ENCODE data around the gene HACE1.
"Not testable (repeated sequence)": the region's sequence is repeated elsewhere in the genome, so short reads cannot be mapped to it uniquely, and the experiment has no call there.

Gene HACE1, protein sequence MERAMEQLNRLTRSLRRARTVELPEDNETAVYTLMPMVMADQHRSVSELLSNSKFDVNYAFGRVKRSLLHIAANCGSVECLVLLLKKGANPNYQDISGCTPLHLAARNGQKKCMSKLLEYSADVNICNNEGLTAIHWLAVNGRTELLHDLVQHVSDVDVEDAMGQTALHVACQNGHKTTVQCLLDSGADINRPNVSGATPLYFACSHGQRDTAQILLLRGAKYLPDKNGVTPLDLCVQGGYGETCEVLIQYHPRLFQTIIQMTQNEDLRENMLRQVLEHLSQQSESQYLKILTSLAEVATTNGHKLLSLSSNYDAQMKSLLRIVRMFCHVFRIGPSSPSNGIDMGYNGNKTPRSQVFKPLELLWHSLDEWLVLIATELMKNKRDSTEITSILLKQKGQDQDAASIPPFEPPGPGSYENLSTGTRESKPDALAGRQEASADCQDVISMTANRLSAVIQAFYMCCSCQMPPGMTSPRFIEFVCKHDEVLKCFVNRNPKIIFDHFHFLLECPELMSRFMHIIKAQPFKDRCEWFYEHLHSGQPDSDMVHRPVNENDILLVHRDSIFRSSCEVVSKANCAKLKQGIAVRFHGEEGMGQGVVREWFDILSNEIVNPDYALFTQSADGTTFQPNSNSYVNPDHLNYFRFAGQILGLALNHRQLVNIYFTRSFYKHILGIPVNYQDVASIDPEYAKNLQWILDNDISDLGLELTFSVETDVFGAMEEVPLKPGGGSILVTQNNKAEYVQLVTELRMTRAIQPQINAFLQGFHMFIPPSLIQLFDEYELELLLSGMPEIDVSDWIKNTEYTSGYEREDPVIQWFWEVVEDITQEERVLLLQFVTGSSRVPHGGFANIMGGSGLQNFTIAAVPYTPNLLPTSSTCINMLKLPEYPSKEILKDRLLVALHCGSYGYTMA

DNA sequence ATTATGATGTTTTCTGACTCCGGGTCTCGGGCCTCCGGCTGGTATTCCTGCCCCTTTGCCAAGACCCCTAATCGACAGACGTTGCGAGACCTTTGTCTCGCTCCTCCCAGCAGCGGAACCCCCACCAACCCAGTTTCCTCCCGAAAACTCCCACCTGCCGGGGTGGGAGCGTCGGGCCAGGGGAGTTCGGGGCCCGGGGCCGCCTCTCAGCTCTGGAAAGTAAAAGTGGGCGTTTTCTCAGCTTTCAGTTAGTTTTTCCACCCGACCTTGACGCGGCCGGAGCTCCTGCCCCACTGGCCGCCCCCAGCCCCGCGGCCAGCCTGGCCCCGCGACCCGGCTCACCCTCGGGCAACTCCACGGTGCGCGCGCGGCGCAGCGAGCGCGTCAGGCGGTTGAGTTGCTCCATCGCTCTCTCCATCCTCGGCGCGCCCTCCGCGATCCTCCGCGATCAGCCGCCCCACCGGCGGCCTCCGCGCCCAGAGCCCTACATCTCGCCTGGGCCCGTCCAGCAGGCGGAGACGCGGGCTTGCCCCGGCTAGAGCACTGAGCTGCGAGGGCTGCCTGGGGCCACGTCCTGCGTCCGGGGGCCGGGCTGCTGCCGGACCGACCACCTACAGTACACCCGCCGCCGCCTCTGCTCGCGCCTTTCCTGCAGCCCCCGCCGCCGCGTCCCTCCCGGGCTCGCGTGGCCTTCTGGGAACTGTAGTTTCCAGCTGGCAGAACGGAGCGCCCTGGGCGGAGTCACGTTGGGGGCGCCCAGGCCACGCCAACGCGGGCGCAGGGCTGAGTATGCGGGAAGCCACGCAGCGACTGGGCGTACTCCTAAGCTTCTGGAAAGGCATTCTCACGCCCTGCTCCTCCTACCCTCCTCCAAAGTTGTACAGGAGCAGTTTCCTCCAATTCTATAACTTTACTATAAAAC, at the start of gene HACE1:
TSS of gene HACE1 (minus strand) at position 695 of the 922 bp plus-strand sequence. CDS start at position 418, 277 bp downstream.
- peak; percentile 75 to 81 for DNase-seq (ENCODE audit: low read depth in 2 of 2)

DNA sequence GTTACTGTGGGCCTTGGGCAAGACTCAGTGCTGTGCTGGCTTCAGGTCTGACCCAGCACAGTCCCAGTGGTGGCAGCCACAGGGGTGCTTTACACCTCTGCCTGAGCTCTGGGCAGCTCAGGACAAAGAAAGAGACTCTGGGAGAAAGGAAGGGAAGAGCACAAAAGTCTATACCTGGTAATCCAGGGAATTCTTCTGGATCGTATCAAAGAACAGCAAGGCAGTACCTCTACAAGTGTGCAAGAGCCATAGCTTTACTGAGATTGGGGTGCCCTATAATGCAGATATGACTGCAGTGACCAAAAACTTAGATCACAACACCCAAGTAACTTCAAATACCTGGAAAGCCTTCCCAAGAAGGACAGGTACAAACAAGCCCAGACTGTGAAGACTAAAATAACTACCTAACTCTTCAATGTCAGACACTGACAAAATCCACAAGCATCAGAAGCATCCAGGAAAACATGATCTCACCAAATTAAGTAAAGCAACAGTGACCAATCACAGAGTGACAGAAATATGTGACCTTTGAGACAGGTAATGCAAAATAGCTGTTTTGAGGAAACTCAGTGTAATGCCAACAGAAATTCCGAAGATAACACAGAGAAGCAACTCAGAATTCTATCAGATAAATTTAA, 49.3 kb upstream of the HACE1 start:
- DNase-seq (ENCODE audit: low read depth in 2 of 2) = no peak

DNA sequence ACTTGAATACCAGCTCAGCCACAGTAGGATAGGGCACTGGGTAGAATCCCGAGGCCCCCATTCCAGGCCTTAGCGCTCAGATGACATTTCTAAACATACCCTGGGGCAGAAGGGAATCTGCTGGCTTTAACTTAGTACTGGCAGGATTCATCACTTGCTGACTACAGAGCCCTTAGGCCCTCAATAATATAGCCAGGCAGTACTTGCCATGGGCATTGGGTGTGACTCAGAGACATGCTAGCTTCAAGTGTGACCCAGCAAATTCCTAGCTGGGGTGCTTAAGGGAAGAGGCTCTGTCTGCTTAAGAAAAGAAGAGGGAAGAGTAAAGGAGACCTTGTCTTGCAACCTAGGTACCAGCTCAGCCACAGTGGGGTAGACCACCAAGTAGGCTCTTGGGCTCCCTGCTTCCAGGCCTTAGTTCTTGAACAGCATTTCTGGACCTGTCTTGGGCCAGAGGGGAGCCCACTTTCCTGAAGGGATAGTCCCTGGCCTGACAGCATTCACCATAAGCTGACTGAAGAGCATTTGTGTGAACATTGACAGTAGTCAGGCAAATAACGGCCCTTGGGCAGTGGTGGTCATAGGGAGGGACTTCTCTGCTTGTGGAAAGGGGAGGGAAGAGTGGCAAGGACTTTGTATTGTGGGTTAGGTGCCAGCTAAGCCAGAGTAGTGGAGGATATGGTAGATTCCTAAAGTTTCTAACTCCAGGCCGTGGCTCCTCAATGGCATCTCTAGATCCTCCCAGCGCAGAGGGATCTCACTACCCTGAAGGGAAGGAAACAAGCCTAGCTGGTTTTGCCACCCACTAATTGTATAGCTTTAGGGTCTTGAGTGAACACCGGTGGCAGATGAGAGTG, 48.5 kb upstream of the HACE1 start:
- no peak for DNase-seq (ENCODE audit: low read depth in 2 of 2)

DNA sequence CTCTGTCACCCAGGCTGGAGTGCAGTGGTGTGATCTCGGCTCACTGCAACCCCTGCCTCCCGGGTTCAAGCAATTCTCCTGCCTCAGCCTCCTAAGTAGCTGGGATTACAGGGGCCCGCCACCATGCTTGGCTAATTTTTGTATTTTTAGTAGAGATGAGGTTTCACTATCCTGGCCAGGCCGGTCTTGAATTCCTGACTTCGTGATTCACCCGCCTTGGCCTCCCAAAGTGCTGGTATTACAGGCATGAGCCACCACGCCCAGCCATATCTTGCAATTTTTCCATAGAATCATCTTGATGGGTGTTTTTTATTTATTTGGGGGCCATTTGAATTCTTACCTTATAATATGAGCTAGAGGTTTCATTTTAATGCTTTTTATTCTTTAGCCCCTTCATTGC, 39.2 kb upstream of the HACE1 start:
- not testable (repeated sequence) for DNase-seq (ENCODE audit: low read depth in 2 of 2)

DNA sequence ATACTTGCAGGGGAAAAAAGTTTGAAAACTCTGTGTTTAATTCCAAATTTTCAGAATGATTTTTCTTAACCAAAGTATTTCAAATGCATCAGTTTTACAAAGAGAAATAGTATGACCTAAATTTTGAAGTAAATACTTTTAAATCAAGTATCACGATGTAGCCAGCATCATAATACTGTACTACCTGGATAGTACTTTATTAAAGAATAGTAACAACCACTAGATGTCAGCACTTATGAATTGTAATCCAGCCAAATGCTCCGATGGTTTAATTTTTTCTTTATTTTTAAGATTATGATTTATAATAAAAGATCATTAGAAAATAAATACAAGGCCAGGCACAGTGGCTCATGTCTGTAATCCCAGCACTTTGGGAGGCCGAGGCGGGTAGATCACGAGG, 37.2 kb upstream of the HACE1 start:
- no peak for DNase-seq (ENCODE audit: low read depth in 2 of 2)

DNA sequence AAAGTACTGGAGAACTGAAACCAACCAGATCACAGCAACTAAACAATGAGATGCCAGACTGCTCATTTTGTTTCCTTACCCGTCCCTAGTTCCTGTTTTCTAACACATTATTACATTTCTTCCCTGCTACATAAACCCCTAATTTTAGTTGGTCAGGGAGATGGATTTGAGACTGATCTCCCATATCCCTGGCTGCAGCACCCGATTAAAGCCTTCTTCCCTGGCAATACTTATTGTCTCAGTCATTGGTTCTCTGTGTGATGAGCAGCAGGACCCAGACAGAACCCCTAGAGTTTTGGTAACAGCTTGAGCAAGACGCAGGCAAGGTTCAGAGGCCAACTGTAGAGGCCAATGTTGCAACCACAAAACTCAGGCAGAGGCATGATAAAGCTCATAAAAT, 28.3 kb upstream of the HACE1 start:
- DNase-seq (ENCODE audit: low read depth in 2 of 2) = no peak

DNA sequence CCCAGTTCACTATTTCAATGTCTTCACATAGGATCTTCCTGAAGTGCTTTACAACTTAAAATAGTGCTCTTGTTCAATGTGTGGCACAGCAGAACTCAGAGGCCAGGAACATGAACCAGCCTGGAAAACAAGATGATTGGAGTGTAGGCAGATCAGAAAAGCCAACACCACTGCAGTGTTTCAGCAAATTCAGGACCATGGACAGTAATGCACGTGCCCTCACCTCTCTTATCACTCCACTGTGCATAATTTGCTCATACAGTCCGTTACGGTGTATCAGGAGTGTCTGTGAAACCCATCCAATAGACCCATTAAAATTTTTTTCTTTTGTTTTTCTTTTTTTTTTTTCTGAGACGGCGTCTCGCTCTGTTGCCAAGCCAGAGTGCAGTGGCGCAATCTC, 27.6 kb upstream of the HACE1 start:
- DNase-seq (ENCODE audit: low read depth in 2 of 2) = peak; percentile 18 to 21

DNA sequence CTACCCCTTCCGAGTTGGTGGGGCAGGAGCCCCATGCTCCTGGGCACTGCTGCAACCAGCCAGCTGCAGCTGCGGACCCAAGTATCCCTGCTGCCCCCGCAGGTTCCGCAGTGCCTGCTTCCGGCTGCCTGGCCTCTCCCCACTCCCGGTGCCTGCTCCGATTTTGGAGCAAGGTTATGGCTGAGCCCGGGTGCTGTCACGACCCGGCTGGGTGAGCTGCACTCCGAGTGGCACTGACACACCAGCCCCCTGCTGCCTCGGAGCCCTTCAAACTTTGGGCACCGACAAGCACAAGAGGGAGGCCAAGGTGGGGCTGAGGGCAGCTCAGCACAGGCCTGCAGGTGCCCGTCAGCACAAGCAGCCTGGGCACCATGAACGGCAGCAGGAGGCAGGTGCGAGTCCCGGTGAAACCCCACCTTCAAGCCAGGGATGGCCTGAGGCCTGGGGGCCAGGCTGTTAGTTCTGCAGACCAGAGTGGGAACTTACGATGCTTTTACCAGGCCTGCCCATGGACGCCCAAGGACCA, 25.9 kb upstream of the HACE1 start:
- no peak for DNase-seq (ENCODE audit: low read depth in 2 of 2)

DNA sequence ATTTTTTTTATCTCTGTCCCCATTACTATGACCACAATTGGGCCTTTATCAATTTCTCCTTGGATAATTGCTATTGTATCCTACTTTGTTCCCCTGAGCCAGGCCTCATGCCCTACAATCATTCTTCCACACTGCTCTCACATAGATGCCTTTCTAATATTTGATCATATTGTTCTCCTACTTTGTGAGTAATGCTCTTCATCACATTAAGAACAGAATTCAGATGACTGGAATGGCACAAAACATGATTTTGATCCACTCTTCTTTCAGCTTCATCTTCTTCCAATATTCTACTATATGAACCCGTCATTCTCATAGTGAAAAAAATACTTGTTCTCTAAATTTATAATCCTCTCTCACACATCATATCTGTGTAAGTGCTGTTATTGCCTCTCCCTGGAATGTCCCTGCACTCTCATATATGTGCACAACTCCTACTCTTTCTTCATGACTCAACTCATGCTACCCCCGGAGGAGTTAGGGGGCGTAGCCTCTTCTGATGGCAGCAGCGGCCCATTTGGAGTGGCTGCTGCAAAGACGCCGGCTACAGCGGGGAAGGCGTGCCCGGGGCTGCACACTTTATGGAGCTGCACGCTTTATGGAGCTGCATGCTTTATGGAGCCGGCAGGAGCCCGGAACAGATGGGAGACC, 25.3 kb upstream of the HACE1 start:
- DNase-seq (ENCODE audit: low read depth in 2 of 2) = no peak

DNA sequence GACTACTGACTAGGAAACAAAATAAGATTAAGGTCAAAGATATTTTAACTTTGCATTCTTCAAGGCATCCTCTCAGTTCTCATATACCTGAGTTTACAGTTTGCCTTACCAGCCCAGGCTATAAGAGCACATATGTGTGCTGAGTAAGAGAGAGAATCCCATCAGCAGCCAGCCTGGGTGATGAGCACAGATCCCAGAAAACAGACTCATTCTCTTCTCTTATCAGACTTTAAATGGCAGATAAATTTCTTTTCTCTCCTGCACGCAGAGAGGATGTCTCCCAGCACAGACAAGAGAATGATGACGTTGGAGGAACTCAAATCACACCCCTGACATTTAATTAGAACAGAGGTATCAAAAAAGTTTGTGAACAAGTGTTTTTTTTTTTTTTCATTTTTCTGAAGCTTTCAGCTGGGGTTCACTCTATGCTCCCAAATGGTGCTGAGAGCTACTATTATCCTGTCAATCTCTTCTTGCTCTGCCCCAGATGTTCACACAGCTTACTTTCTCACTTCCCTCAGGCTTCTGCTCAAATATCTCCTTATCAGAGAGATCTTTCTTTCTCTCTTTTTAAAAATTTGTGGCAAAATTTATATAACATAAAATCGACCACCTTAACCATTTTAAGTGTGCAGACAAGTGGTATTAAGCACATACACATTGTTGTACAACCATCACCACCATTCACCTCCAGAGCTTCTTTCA, 22.4 kb upstream of the HACE1 start:
- DNase-seq (ENCODE audit: low read depth in 2 of 2) = no peak

DNA sequence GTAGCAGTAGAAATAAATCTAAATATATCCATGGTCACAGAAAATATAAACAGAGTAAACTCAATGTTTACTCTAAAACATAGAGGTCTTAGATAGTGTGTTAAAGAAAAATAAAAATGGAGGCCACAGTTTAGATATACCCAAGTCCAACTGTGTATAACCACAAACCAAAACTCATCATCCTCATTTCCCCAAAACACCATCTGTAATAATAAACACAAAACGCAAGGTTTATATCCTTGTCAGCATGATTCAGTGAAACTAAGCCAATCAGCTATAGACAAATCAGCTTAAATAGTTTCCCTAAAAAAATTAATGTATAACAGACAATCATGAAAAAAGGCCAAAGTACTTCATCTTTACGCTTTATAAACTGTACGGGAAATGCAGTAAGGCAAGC, 2.7 kb upstream of the HACE1 start:
- DNase-seq (ENCODE audit: low read depth in 2 of 2) = peak; percentile 45 to 47

DNA sequence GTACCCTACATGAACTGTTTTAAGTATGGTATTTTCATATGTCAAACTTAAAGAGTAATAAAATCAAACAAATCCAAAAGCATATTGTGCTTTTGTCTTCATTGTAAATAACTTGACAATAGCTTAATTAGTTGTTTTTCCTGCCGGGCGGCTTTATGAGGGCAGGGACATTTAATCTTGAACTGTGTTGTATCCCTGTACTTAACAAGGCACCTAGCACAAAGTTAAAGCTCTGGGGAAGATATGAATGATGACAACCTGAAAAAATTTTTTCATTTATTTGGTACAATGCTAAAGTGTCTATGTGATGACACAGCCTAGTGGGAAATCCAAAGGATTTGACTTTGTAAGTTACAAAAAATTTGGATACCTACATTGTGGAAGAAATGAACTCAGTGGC, 502 bp upstream of the HACE1 start:
- no peak for DNase-seq (ENCODE audit: low read depth in 2 of 2)

DNA sequence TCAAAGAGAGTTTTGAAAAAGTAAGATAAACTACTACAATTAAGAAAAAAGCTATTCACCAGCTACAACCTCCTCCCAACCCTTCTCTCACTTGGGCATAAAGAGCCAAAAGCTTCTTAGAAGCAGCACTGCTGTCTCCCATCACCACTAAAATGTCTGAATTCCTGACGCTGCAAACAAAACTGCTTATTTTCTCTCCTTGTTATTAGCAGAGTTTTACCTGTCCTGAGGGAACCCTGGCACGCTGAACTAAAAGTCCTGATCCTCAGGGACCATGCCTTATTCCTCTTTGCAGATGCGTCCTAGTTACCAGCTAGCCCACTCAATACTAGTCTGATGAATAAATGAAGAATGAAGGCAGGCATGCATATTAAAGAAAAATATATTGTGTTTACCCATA, 1.1 kb downstream of the HACE1 start:
- DNase-seq (ENCODE audit: low read depth in 2 of 2) = no peak

DNA sequence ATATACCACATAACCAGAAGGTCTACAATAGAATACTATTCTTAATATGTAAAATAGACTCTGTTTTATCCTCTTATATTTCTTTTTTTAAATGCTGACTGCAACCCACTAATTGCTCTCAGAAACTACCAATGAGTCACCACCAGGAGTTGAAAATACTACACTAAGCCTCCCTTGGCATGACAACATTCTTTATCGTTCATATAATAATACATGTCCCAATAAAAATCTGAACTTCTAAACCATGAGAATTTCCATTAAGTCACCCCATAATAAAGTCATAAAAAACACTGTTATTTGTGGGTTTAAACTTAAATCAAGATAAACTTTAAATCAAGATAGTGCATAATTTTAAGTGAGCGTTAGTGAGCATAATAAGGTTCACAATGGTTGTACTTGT, 4.2 kb downstream of the HACE1 start:
- peak; percentile 12 to 23 for DNase-seq (ENCODE audit: low read depth in 2 of 2)

DNA sequence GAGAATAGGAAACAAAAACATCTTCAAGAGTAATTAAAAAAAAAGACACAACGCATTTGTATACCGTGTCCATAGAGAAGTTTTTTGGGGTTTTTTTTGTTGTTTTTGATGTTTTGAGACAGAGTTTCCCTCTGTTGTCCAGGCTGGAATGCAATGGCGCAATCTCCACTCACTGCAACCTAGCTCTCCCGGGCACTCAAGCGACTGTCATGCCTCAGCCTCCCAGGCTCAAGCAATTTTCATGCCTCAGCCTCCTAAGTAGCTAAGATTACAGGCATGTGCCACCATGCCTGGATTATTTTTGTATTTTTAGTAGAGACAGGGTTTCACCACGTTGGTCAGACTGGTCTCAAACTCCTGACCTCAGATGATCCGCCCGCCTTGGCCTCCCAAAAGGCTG, 12.0 kb downstream of the HACE1 start:
- DNase-seq (ENCODE audit: low read depth in 2 of 2) = not testable (repeated sequence)

DNA sequence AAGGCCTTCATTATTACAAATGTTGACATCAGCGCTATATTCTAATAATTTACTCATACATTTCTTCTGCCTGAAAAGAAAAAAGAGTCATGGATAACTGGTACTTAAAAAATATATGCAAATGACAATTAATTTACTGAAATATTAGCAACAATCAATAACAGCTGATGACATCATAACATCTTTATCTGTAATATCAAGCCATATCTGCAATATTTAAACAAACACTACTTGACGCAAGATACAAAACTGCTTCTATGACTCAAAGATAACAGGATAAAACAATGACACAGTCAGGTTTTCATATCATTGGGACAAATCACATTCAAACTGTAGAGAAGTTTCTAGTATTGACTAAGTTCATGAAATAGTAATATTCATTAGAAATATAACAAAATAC, 16.5 kb downstream of the HACE1 start:
- no peak for DNase-seq (ENCODE audit: low read depth in 2 of 2)

DNA sequence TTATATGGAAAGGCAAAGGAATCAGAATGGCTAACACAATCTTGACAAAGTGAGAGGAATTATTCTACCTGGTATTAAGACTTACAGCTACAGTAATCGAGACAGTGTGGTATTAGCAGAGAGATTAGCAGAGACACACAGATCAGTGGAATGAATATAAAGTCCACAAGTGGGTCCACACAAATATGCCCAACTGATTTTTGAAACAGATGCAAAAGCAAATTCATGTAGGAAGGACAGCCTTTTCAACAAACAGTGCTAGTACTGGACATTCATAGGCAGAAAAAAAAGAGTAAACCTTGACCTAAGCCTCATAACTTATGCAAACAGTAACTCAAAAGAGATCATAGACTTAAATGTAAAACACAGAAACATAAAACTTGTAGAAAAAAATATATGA, 22.6 kb downstream of the HACE1 start:
- DNase-seq (ENCODE audit: low read depth in 2 of 2) = no peak

DNA sequence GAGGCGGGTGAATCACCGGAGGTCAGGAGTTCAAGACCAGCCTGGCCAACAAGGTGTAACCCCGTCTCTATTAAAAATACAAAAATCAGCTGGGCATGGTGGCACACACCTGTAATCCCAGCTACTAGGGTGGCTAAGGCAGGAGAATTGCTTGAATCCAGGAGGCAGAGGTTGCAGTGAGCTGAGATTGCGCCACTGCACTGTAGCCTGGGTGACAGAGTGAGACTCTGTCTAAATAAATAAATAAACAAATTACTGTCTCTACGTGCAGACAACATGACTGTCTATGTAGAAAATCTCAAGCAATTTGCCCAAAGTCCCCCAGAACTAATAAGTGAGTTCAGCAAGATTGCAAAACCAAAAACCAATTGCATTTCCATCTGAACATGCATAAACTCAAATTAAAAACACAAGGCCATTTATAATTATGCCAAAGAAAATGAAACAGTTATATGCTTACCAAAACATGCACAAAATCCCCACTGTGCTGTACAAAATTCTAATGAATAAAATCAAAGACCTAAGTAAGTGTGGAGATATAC, 23.2 kb downstream of the HACE1 start:
- not testable (repeated sequence) for DNase-seq (ENCODE audit: low read depth in 2 of 2)

DNA sequence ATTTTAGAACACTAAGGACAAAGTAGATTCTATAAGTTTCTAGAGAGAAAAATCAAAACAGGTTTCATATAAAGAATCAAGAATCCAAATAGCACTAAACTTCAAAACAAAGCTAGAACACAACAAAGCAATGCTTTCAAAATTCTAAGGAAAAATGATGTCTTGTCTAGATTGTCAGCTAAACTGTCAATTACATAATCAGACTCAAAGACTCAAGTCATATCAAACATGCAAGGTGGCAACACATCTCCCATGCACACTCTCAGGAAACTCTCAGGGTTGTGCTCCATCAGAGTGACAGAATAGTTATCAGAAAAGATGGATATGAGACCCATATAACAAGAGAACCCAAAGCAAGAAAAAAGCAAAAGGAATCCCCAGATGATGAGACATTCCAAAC, 23.9 kb downstream of the HACE1 start:
- DNase-seq (ENCODE audit: low read depth in 2 of 2) = no peak

Data from fibroblast of skin of left quadriceps (primary cell).